GM21619 (cell line): ENCODE data around the gene VSIG10.
"Not testable (repeated sequence)": the region's sequence is repeated elsewhere in the genome, so short reads cannot be mapped to it uniquely, and the experiment has no call there.

ENCODE experiments used
- ATAC-seq: cut with Tn5 transposase; IDR thresholded peaks from one replicate; pipeline ENCODE4 v1.9.1; 2021; ENCODE audit not compliant: unreplicated experiment

Gene VSIG10

GRCh38 chr12:118034429-118035189 is 69.2 kb downstream of the VSIG10 start:
- ATAC-seq = no peak

GRCh38 chr12:118033902-118034301 is 69.9 kb downstream of the VSIG10 start:
- no peak for ATAC-seq

GRCh38 chr12:118033323-118033722 is 70.5 kb downstream of the VSIG10 start:
- no peak for ATAC-seq

- no peak for ATAC-seq
Measured at GRCh38 chr12:118032188-118032587, 71.6 kb downstream of the VSIG10 start.

GRCh38 chr12:118029166-118029565 is 74.6 kb downstream of the VSIG10 start:
- no peak for ATAC-seq

GRCh38 chr12:118025168-118025567 is 78.6 kb downstream of the VSIG10 start:
- no peak for ATAC-seq

GRCh38 chr12:118023301-118023860 is 80.4 kb downstream of the VSIG10 start:
- no peak for ATAC-seq

GRCh38 chr12:118022728-118023109 is 81.1 kb downstream of the VSIG10 start:
- no peak for ATAC-seq

- ATAC-seq = not testable (repeated sequence)
Measured at GRCh38 chr12:118022097-118022727, 81.6 kb downstream of the VSIG10 start.

- ATAC-seq = no peak
Measured at GRCh38 chr12:118020036-118020435, 83.8 kb downstream of the VSIG10 start.

GRCh38 chr12:118017926-118018325 is 85.9 kb downstream of the VSIG10 start:
- no peak for ATAC-seq

GRCh38 chr12:118016424-118017264 is 87.2 kb downstream of the VSIG10 start, which contains the start of gene RFC5:
TSS of gene RFC5 (plus strand) at chr12:118016703. CDS start at chr12:118016828, 125 bp downstream.
- peak; percentile 97 for ATAC-seq

- peak; percentile 3 for ATAC-seq
Measured at GRCh38 chr12:118015944-118016343, 87.9 kb downstream of the VSIG10 start.

GRCh38 chr12:118015306-118015705 is 88.5 kb downstream of the VSIG10 start:
- ATAC-seq = no peak
